GM19035 (cell line): ENCODE results near the gene PTEN.
"Not testable (repeated sequence)": the region's sequence is repeated elsewhere in the genome, so short reads cannot be mapped to it uniquely, and the experiment has no call there.

Source experiments
- ATAC-seq: cut with Tn5 transposase; IDR thresholded peaks from one replicate; pipeline ENCODE4 v1.9.1; 2021; ENCODE audit not compliant: unreplicated experiment

The PTEN gene

DNA sequence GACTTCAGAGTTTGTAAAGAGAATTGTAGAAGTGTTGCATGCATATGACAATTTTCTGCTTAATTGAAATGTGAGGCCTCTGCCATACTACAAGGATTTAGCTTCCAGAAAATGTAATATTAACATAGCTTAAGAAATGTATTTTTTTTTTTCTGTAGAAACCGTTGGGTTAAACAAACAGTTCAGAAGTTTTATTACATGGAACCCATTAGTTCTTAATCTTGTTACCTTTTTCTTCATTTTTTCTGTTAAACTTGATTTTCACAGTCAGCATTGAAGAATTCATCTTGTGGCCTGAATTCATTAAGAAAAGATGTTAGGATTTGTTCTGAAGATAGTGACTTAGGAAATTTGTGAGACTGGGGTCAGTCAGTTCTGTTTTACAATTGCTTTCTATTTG lies 4.9 kb downstream of the PTEN start:
- no peak for ATAC-seq

DNA sequence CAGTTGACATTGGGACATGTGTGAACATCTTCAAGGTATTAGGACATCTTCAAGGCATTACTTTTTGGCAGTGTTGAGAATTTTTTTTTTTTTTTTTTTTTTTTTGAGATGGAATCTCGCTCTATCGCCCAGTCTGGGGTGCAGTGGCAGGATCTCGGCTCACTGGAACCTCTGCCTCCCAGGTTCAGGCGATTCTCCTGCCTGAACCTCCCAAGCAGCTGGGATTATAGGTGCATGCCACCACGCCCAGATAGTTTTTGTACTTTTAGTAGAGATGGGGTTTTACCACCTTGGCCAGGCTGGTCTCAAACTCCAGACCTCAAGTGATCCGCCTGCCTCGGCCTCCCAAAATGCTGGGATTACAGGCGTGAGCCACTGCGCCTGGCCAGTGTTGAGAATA lies 5.7 kb downstream of the PTEN start:
- not testable (repeated sequence) for ATAC-seq

DNA sequence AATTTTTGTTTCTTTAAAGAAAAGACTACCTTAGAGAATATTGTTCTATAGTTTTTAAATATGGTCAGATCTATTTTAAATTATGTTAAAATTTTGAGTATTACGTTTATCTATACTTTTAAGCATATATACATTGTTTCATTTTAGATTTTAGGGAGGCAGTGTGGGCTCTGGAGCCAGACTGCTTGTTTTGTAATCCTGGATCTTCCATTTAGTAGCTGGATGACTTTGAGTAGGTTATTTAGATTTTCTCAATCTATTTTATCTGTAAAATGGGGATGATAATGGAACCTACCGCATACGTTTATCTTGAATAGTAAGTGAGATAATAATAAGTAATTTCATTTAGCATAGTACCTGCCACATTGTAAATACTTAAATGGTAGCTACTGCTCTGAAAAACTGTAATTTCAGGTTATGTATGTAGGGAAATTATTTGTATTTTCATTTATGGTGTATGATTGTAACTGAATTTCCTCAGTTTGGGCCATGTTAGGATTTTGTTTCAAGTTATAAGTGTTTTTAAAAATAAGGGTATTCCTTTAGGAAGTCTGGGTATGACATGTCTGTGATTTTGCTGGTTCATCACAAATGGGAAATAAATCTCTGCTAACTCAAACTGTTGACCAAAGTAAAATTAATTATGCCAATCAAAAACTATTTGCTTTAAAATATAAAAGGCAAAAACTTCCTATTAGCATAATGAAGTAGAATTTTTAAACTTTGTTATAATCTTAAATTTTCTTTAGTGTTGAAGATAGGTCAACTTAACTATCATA lies 6.5 kb downstream of the PTEN start:
- ATAC-seq: no peak

DNA sequence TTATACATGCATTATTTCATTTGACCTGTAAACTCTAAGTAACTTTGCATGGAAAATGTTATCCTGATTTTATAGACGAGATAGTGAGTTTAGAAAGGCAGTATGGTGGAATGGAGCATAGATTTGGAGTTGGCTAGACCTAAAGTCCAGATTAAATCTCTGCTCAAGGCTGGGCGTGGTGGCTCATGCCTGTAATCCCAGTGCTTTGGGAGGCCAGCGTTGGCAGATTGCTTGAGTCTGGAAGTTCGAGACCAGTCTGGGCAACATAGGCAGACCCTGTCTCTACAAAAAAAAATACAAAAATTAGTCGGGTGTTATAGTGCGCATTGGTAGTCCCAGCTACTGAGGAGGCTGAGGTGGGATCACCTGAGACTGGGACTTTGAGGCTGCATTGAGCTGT lies 9.4 kb downstream of the PTEN start:
- no peak for ATAC-seq

DNA sequence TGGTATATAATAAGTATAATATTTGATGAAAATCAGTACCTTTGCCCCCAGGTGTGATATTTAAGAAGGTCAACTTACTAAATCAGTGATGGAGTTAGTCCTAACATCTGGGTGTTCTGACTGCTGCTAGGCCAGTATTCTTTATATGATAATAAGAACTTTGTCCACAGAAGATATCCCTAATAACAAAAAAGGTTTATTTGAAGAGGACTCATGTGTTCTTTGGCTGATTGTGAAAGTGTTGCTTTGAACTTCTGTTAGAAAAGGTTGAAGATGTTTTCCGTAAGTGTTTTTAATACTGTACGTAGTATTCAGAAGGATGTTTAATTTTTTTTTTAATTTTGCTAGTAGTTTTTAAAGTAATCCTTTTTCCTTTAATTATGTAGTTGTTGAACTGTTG lies 10.2 kb downstream of the PTEN start:
- no peak for ATAC-seq

DNA sequence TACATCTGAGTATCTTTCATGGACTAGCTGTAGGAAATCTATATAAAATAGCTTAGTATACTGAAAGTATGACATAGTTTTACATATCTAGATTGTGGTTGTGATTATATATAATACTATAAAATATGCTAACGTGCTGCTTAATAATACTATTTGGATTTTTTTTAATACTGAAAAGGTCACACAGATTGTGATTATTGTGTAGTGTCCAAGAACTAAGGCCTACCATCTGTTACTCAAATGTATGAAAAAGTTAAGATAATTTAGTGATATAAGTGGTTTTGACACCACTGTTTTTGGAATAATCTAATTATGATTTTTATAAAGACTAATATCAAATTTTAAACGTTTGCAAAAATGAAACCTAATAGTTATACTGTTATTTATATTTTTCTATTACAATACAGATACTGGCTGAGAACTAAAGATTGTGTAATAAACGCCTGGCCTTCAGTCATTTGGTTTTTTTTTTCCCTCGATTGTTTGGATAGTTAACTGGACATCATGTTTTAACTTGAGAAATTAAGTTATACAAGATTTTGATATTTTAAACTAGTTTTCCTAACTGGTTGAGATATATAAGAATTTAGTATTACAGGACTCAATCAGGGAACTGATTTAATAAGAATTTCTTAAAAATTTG lies 12.6 kb downstream of the PTEN start:
- ATAC-seq: no peak

DNA sequence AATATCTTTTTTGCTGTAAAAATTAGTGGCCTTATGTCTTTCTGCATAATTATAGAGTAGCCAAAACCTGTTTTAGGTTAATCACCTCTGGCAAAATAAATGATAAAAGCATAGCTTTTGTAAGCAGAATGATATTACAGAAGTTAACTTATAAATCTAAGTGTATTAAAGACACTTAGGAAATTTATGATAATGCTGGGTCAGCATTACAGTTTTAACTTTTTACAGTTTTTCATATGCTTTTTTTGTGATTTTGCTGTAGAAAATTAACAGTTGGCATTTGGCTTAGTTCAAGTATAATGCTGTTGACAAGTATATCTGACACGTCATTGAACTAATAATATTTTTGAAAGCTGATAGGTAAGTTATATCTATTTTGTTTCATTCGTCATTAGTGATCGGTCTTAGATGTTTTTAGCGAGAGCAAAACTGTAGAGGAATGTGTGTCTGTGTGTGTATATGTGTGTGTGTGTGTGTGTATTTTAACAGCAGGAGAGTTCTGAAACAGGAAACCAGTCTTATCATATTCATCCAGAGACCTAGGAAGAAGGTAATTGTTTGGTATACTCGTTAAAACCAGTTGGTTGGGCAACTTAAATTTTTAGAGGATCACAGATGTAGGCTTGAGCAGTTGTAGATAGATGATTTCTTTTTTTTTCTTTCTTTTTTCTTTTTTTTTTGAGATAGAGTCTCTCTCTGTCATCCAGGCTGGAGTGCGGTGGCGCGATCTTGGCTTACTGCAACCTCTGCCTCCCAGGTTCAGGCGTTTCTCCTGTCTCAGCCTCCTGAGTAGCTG lies 15.4 kb downstream of the PTEN start:
- ATAC-seq: no peak

DNA sequence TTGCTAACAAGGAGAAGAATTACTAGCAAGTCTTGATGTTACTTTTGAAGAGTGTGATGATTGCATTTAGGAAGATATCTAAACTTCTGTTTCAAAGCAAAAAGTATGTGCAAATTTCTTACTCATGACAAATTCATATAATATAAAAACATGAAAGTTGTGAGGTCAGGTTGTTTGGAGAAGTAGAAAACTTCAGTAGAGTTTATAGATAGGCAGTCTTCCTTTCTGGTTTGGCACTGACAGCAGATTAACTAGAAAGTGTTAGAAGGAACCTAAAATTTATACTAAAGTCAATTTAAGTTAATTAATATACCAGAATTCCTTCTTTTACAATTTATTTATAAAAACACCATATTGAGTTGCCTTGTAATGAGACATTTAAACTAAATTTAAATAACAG lies 16.9 kb downstream of the PTEN start:
- no peak for ATAC-seq

DNA sequence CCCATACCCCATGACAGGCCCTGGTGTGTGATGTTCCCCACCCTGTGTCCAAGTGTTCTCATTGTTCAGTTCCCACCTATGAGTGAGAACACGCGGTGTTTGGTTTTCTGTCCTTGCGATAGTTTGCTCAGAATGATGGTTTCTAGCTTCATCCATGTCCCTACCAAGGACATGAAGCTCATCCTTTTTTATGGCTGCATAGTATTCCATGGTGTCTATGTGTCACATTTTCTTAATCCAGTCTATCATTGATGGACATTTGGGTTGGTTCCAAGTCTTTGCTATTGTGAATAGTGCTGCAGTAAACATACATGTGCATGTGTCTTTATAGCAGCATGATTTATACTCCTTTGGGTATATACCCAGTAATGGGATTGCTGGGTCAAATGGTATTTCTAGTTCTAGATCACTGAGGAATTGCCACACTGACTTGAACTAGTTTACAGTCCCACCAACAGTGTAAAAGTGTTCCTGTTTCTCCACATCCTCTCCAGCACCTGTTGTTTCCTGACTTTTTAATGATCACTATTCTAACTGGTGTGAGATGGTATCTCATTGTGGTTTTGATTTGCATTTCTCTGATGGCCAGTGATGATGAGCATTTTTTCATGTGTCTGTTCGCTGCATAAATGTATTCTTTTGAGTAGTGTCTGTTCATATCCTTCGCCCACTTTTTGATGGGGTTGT lies 18.1 kb downstream of the PTEN start:
- ATAC-seq: not testable (repeated sequence)

DNA sequence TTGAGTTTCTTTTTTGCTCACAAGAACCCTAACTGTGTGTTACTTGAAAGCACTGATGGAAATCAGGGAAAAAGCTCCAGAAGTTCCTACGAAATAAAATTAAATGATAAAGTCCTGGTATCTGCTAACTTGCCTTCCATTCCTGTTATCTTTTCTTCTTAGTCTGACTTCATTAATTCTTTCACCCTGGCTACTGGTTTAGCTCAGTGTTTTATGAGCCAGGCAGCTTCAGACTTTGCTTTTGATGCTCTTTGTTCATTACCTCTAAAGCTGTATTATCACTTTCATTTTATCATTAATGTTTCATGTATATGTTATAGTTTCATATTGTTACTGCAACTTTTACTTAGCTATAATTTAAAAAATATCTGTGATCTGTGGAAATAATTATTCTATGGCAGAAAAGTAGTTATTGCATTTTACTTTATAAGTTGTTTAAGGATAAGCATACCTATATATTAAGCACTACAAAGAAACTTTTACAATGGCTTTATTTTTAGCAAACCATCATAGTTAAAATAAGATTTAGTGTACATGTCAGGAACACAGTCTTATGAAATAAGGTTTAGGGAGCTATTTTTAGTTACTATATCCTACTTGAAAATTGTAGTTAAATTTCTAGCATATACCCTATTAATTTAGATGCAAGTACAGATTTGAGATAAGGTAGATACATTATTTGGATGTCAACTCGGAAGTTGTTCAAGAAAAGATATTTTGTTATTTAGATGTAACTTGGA lies 19.3 kb downstream of the PTEN start:
- no peak for ATAC-seq

DNA sequence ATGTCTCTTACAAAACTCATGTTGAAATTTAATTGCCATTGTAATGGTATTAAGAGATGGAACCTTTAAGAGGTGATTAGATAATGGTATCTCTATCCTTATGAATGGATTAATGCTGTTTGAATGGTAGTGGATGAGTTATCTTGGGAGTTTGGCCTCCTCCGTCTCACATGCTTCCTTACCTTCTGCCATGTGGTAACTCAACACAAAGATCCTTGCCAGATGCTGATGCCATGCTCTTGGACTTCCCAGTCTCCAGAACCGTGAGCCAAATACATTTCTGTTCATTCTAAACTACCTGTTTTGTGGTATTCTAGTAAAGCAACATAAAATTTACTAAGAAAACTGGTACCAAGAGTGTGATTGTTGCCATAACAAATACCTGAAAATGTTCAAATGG lies 23.2 kb downstream of the PTEN start:
- no peak for ATAC-seq

DNA sequence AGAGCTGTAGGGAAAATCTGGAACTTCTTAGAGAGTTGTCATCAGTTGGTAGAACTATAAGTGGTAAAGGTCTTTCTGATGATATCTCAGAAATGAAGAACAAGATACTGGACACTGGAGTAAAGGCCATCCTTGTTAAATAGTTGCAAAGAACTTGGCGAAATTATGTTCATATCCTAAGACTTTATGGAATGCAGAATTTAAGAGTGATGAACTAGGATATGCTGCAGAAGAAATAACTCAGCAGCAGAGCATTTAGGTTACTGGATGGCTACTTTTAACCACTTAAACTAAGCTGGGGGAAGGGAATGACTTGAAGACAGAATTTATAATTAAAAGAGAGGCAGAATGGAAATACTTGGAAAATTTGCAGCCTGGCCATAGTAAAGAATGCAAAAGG lies 23.7 kb downstream of the PTEN start:
- ATAC-seq: no peak

DNA sequence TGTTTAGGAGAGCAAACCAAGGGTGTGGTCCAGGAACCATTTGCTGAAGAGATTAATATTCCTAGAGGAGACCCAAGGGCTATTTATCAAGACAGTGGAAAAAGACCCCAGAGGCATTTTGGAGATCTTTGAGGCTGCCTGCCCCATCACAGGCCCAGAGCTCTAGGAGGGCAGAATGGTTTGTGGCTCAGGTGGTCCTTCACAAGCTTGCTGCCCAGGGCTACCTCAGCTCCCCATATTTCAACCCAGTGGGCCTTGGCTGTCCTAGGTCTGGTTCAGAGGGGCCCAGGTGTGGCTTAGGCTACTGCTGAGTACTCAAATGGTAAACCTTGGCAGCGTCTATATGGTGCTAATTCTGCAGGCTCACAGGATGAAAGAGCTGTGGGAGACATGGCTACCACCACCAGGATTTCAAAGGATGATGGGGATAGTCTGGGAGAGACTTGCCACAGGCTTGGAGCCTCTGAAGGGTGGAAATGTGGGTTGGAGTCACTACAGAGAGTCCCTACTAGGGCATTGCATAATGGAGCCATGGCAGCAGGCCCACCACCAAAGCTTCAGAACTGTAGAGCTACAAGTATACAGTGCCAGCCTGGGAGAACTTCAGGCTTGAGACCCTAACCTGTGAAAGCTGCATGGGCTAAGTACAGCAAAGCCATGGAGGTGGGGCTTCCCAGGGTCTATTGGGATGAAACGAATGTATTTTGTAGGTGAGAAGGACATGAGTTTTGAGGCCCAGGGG lies 24.3 kb downstream of the PTEN start:
- no peak for ATAC-seq

DNA sequence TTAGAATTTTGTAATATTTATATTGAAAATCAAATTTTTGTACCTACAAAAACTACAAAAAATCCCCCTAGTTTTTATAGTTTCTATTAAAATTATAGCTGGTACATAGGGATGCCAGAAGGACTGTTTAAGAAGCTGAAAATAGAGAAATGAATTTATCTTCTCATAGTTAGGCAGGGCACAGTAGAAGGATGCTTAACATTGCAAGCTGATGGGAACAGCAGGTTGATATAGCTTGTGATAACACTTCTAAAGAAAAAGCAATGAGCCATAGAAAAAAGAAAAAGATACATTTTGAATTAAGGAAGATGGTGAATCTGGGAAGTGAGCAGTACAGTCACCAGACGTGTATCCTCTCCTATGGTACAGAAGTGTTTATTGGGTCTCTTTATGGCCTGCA lies 32.0 kb downstream of the PTEN start:
- no peak for ATAC-seq

DNA sequence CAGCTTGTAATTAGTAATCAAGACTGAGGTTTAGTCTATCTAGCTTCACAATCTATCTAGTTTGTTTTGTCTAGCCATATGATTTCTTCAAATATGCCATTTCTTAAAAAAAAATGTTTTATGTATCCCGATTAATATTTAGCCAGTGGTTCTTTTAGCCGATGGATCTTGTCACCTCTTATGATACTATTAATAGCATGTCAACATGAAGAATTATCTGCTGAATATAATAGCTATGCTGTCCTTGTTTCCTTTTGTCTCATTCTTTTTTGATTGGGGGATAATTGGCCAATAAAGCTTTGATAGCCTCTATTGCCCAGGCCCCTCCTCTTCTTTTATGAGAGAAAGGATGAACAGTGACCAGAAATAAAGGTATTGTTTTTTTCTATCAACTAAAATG lies 32.8 kb downstream of the PTEN start:
- no peak for ATAC-seq

DNA sequence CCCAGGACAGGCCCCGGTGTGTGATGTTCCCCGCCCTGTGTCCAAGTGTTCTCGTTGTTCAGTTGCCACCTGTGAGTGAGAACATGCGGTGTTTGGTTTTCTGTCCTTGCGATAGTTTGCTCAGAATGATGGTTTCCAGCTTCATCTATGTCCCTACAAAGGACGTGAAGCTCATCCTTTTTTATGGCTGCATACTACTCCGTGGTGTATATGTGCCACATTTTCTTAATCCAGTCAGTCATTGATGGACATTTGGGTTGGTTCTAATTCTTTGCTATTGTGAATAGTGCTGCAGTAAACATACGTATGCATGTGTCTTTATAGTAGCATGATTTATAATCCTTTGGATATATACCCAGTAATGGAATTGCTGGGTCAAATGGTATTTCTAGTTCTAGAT lies 34.5 kb downstream of the PTEN start:
- ATAC-seq: not testable (repeated sequence)

DNA sequence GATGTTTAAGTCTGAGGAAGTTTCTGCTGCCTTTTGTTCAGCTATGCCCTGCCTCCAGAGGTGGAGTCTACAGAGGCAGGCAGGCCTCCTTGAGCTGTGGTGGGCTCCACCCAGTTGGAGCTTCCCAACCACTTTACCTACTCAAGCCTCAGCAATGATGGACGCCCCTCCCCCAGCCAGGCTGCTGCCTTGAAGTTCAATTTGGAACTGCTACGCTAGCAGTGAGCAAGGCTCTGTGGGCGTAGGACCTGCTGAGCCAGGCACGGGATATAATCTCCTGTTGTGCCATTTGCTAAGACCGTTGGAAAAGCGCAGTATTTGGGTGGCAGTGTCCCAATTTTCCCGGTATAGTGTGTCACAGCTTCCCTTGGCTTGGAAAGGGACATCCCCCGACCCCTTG lies 40.0 kb downstream of the PTEN start:
- not testable (repeated sequence) for ATAC-seq

DNA sequence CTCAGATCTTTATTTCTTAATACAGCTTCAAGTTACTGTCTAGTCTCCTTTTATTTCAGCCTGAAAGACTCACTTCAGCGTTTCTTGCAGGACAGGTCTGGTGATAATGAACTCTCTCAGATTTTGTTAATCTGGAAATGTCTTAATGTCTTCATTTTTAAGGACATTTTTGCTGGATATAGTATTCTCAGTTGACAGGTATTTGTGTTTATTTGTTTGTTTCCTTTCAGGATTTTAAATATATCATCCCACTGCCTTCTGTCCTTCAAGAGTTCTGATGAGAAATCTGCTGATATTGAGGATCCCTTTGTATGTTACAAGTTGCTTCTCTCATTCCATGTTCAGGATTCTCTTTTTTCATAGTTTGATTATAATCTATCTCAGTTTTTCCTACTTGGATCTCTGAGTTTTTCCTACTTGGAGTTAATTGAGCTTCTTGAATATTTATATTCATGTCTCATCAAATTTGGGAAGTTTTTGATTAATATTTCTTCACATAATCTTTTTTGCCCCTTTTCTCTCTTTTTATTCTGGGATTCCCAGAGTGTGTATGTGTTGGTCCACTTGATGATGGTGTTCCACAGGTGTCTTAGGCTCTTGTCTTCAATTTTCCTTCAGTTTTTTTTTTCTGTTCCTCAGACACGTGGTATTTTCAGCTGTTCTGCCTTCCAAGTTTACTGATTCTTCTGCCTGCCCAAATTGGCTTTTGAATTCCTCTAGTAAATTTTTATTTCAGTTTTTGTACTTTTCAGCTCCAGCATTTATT lies 49.9 kb downstream of the PTEN start:
- ATAC-seq: no peak

DNA sequence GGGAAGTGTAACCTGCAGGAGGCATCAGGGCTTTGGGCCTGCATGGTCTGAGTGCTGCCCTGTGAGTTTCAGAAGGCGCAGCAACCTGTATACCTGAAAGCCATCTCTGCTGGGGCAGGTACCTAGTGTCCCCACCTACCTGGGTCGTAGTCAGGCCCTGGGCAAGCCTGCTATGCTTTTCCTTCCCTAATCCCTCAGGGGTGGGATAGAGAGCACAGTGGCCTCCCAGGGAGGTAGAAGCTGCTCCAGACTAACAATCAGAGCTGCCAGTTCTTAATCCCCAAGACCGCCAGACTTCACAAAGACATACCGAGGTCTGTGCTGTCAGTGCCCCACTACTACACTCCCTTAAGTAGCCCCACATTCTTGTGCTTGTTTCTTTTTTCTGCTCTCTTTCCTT lies 52.0 kb downstream of the PTEN start:
- no peak for ATAC-seq
